MV-4-11 (cell line): ENCODE results near the gene PTPRO.

Source experiments
- DNase-seq: peaks from one replicate; lab custom pipeline; 2025; lab: John Stamatoyannopoulos, UW

The PTPRO gene

GRCh38 chr12:15526033-15526432 is 203.7 kb downstream of the PTPRO start:
- DNase-seq, result peak; percentile 17

DNA sequence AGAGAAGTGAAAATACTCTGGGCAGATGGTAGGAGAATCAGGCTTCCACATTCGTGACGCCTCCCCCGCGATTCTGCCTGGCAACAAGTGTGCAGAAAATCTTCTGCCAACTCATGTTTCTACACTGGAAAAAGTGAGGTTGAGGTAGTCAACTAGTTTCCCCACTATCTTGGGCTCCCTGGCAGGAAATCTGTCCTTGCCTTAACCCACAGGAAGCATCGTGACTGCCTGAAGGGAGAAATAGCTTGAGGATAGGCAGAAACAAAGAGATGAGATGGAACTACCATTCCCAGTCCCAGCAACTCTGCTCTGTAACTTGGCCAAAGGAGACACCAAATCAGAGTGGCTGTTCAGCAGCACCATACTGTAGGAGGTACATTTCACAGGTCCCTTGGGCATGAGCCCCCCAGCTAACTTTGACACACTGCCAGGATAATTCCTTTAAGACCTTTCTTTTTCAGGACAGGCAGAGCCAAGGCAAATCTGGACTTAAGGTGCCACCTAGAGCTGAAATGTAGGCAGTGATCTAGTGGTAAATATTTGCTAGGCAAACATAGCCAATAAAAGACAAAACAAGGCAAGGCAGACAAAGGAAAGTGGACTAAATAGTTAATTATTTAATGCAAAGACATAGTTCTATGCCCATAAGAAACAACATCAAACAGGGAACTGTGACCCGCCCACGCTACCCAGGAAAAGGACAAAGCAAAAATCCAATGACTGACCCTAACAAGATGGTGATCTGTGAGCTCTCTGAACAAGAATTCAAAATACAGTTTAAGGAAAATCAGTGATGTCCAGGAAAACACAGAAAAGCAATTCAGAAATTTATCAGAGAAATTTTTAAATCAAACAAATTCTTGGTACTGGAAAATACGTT is 205.1 kb downstream of the PTPRO start:
- peak; percentile 81 for DNase-seq

GRCh38 chr12:15528666-15529065 is 206.4 kb downstream of the PTPRO start:
- no peak for DNase-seq

DNA sequence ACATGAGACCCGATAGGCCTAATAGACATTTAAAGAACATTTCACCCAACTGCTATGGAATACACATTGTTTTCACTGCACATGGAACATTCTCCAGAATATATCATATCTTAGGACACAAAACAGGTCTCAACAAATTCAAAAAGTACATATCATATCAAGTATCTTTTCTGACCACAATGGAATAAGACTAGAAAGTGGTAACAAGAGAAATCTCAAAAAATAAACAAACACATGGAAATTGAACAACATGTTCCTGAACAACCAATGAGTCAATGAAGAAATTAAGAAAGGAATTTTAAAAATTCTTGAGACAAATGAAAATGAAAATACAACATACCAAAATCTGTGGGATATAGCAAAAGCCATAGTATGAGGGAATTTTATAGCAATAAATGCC is 208.1 kb downstream of the PTPRO start:
- DNase-seq, result no peak

DNA sequence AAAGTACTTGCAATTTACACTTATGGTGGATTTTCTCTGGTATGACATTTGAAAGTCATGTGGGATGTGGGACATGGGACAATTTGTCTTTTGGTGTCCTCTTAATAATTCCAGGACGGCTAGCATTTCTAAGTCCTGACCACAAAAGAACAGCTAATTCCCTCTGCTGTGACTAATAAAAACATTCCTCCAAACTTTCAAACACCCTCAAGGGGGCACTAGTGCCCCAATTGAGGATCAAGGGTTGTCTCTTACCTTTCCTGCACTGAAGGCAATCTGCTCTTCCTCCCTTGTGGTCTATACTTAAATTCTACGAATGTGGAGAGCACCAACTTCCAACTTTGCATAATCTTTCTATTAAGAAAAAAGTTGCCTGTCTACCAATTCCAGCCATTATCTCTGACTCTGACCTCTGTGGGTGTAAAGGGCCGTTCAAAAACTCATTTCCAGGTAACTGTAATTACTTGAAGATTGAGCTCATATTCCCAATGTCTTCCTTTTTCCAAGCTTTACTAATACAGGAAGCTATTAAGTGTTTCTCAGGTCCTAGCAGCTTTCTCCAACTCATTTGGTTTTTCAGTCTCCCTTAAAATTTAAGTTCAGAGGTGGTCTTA is 210.2 kb downstream of the PTPRO start:
- DNase-seq, result peak; percentile 67

- DNase-seq, result peak; percentile 89
Measured at GRCh38 chr12:15534322-15534721, 212.0 kb downstream of the PTPRO start.

DNA sequence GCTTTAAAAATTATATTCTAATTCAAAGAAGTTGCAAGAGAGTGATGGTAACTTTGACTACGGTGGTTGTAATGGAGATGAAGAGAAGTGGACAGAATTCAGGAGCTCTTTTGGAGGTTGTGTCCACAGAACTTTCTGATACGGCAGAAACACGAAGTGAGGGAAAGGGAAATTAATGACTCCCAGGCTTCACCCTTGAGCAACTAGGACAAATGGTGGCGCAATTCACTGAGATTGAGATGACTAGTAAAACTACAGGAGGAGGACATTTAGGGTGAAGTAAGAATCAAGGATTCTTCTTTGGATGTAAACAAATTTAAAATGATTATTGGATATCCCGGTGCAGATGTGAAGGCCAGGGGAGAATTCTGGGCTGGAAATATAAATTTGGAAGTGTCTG is 212.6 kb downstream of the PTPRO start:
- DNase-seq, result peak; percentile 70

DNA sequence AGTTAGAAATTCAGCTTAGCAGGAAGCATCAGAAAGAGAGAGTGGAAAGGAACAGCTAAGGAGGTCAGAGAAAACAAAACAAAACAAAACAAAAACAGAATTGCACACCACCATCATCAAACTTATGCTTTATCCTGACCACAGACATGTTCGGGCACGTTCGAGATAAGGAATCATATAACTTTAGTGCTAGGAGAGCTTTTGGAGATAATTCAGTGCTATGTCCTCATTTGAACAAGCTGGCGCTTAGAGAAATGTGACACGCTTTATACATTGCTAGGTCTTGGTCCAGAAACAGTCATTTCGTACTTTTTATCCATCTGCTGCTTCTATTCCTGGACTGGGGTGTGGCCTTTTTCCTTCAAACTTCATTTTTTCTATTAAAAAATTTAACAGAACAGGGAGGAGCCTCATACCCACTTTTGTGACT is 213.1 kb downstream of the PTPRO start:
- DNase-seq, result peak; percentile 13

- DNase-seq, result no peak
Measured at GRCh38 chr12:15536446-15536845, 214.1 kb downstream of the PTPRO start.

- no peak for DNase-seq
Measured at GRCh38 chr12:15538881-15539280, 216.6 kb downstream of the PTPRO start.

GRCh38 chr12:15540005-15540404 is 217.7 kb downstream of the PTPRO start:
- DNase-seq, result no peak

- DNase-seq, result no peak
Measured at GRCh38 chr12:15540469-15540872, 218.2 kb downstream of the PTPRO start.

- no peak for DNase-seq
Measured at GRCh38 chr12:15541996-15542631, 219.8 kb downstream of the PTPRO start.

DNA sequence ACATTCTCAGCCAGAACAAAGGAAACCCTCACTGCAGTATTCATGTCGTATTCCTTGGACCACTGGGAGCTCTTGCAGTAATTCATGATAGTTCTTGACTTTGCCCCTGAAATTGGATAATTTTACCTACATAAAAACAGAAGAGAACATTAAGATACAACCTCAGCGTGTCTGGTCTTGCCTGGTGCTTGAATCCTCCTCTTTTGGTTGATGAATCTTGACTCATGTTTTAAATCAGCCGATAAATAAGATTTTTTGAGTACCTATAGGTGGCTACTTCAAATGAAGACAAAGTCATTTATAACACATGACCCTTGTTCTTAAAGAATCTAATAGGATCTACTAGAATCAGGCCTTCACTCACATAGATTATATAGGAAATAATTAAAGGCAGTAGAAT is 221.0 kb downstream of the PTPRO start:
- no peak for DNase-seq

DNA sequence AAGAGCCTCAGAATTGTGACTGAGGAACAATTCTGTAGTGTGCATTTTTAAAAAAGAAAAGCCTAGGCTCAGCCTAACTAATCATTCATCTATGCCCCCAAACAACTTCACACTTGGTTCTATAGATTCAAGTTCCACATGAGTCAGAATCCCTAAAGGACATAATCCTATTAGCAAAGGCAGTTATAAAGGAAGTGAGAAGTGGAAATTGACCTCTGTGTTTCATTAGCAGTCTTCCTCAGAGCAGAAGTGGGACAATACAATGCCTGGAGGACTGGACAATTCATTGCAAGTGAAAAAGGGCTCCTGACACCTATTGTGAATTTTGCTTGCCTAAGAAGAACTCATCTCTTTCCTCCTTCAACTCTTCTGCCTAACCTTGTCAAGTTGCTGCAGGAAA is 222.3 kb downstream of the PTPRO start:
- peak; percentile 84 for DNase-seq

GRCh38 chr12:15545334-15545733 is 223.0 kb downstream of the PTPRO start:
- DNase-seq, result peak; percentile 22

- DNase-seq, result peak; percentile 75
Measured at GRCh38 chr12:15546102-15546701, 223.9 kb downstream of the PTPRO start.

DNA sequence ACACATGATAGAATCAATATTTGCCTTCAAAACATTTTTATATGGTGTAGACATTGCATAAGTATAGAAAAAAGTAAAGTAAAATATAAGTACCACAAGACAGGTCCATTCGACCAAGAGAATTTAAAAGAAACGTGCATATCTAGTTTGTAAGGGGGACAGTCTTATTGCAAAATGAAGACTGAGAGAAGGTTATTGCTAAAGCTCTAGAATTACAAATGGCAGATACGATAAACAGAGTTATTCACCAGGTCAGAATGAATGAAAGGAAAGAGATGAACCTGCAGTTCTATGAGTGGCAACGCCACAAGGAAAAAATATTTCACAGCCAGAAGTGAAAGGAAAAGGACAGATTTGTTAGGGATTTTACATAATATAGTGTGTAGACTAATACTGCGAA is 224.8 kb downstream of the PTPRO start:
- no peak for DNase-seq

DNA sequence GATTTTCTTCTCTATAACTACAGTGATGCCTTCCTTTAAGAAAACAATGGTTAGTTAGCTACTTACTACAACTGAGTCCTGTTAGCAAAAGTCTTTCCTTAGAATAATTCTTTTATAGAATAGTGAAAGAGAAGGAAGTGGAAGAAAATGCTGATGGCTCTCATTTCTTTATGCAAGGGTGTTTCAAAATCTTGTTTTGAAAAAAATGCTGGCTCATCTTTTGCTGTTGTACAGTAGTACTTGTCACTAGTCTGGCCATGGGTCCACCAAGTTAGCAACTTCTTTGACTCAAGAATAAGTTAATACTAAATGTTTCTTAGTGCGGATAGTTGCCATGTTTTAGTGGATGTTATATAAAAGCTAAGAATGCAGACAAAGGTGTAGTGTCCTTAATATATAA is 225.4 kb downstream of the PTPRO start:
- peak; percentile 38 for DNase-seq

- DNase-seq, result no peak
Measured at GRCh38 chr12:15550793-15551192, 228.5 kb downstream of the PTPRO start.

DNA sequence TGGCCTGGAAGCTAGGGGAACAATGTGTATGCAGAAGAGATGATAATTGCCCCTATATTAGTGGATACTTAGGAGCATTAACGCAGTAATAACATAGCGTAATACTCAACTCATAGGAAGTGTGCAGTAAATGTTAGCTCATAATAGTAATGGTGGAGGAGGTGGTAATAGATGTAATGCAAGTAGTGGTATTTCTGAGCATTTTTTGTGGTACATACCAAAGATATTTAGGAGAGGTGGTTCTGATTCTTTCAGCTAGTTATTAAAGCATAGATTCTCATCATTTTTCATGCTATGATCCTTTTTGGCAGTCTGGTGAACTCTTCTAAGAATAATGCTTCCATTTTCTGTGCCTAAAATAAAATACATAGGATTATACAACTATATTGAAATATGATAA is 233.1 kb downstream of the PTPRO start:
- DNase-seq, result no peak

DNA sequence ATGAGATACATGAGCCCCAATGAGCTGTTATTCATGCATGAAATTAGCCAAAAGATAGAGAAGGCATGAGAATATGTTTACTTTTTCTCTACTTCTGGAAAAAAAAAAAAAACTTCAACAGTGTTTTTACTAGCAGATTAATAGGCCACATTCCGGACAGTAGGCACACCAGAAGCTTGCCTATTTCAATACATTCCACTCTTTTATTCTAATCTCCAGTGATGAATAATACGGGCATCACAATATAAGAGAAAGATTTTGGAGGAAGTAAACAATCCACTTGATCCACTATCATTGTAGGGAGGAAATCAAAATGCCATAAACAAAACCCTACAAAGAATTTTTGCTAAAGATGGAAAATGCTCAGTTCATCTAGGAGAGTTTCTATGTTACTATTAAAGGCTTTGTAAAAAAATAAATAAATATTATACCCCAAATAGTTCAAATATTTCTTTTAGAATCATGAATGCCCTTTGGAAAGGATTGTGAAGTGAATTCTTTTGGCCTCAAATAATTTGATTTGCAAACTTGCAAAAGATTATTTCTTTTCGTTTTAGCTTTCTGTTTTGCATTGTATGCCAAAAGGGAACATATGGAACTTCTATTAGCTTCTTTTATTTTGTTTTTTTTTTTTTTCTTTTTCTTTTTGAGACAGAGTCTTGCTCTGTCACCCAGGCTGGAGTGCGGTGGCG is 234.2 kb downstream of the PTPRO start:
- DNase-seq, result no peak
